ENCODE data around the gene SLC12A3. TPM values are rescaled to one million over a fixed set of nuclear protein-coding genes. Genes with fewer than 3 reads are reported as not detected.
A peak's percentile ranks its signal among the peaks of the same experiment; 100 is the strongest.

SLC12A3 gene
- total RNA-seq, 2 experiments from 2014 or later = not detected

DNA sequence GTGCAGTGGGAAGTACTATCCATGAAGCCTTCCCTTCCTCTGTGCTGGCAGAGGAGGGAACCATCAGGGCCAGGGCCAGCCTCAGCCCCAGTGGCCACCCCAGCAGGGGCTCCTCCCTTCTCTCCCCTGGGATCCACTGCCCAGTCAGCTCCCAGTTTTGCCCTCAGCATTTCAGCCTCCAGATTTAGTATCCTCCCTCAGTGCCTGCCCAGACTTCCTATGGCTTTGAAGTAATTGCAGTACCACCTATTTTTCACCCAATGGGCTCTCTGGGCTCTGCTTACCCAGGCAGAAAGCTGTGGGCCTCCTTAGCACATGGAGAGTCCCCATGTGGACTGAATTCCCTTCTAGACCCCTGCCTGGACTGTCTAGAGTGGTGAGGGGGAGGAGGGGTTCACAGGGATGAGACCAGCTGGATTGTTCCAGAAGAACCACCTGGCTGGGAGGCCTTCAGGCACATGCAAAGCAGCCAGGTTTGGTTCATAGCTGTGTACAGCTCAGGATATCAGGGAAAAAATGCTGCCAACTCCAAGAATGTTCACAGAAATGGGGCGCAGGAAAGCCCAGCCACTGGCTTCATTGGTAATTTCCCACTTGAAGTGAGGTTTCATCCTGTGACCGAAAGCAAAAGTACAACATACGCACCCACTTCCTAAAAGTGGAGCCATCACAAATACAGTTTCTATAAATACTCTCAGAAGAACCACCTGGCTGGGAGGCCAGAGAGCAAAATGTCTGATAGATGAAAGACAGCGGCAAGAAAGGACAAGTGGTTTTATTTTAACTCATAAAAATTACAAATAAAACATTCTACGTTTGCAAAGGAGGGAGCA is 51.8 kb downstream of the SLC12A3 start:
- H3K27ac Mint-ChIP-seq = peak overlapping the region; percentile 46
- DNase-seq = peak; percentile 57
- ChIA-PET CTCF (interaction anchor here (0.7 kb wide), 1 partner anchor 49 kb away, joined by 3 read pairs; no protein-coding TSS in a partner anchor), POLR2A (interaction anchor here (6.2 kb wide), 1 partner anchor 14 kb away, joined by 54 read pairs; the partner anchor contains the start of gene HERPUD1)
- H3K36me3 Mint-ChIP-seq = no peaks in the 10 kb centered on the region
- H3K4me3 Mint-ChIP-seq = peak overlapping the region; percentile 2
- peaks cover 36% of the 10 kb centered on the region for H3K4me1 Mint-ChIP-seq (ENCODE audit: low read depth)
- no peaks in the 10 kb centered on the region for H3K27me3 Mint-ChIP-seq
- intact Hi-C loops (cut with micrococcal nuclease) = loop anchor here (1.0 to 5.0 kb wide), 3 partner anchors 16 to 54 kb away; partner anchors contain the start of gene HERPUD1
- no peaks in the 10 kb centered on the region for H3K9me3 Mint-ChIP-seq

DNA sequence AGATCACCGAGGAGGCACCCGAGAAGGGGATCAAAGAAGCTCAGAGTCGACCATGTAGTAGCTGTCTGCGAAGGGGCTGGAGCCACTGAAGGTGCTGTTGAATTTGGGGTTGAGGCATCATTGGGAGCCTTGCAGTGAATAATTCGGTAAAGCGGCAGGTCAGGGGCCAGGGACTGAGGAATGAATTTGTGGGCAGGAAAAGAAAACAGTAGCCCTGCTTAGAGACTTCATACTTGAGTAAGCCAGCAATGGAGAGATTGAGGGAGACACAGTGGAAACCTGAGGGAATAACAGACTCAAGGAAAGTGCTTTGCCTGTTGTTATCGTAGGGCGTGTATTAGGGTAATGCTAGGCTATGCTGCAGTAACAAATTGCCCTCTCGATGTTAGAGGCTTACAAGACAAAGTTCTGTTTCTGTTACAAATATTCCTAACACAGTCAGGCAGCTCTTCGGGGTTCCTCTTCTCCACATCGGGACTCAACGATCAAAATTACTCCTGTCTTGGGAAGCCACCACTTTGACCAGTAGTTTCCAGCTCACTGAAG is 53.5 kb downstream of the SLC12A3 start:
- no peak for DNase-seq
- intact Hi-C loops (cut with micrococcal nuclease) = loop anchor here (5.0 kb wide), 1 partner anchor 56 kb away; no protein-coding TSS in a partner anchor
- H3K4me1 Mint-ChIP-seq (ENCODE audit: low read depth) = peaks cover 29% of the 10 kb centered on the region
- no peaks in the 10 kb centered on the region for H3K27me3 Mint-ChIP-seq
- peak overlapping the region; percentile 20 for H3K27ac Mint-ChIP-seq
- ChIA-PET CTCF (no interaction called here), POLR2A (interaction anchor here (0.9 to 6.2 kb wide), 2 partner anchors 12 to 80 kb away, joined by 3 to 54 read pairs; partner anchors contain the start of gene HERPUD1)
- no peaks in the 10 kb centered on the region for H3K9me3 Mint-ChIP-seq
- no peak overlapping the region for H3K4me3 Mint-ChIP-seq
- no peaks in the 10 kb centered on the region for H3K36me3 Mint-ChIP-seq

DNA sequence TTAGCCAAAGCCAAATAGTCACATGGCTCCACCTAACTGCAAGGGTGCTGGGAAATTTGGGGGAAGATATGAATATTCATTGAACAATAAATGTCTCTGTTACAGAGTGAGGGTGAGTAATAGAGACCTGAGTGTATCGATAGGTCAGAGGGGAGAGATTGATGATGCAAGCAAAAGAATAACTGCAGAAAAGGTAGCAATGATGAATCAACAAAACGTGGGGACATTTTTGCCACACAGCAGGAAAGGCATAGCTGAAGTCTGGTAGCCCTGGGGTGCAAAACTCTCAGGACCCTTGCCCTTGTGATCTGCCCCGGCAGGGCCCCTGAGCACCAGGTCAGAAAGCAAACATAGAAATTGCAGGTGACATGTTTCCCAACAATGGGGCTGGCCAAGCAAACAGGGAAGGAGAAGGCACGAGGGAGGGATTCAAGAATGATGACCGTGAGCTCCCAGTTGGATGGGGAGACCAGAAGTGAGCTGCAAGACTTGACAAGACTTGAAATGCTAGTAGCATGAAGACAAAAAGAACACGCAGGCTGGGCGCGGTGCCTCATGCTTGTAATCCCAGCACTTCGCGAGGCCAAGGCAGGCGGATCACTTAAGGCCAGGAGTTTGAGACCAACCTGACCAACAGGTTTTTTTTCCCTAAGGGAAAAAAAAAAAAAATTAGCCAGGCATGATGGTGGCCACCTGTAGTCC is 54.2 kb downstream of the SLC12A3 start:
- no peaks in the 10 kb centered on the region for H3K27me3 Mint-ChIP-seq
- no peak overlapping the region for H3K4me3 Mint-ChIP-seq
- H3K27ac Mint-ChIP-seq = no peak overlapping the region
- POLR2A ChIA-PET = interaction anchor here (6.2 kb wide), 1 partner anchor 12 kb away, joined by 54 read pairs; the partner anchor contains the start of gene HERPUD1
- intact Hi-C loops (cut with micrococcal nuclease) = loop anchor here (5.0 kb wide), 1 partner anchor 57 kb away; no protein-coding TSS in a partner anchor
- H3K9me3 Mint-ChIP-seq = no peaks in the 10 kb centered on the region
- CTCF ChIA-PET = interaction anchor here (1.1 kb wide), 1 partner anchor 53 kb away, joined by 4 read pairs; no protein-coding TSS in a partner anchor
- DNase-seq = no peak
- peaks cover 29% of the 10 kb centered on the region for H3K4me1 Mint-ChIP-seq (ENCODE audit: low read depth)
- no peaks in the 10 kb centered on the region for H3K36me3 Mint-ChIP-seq

DNA sequence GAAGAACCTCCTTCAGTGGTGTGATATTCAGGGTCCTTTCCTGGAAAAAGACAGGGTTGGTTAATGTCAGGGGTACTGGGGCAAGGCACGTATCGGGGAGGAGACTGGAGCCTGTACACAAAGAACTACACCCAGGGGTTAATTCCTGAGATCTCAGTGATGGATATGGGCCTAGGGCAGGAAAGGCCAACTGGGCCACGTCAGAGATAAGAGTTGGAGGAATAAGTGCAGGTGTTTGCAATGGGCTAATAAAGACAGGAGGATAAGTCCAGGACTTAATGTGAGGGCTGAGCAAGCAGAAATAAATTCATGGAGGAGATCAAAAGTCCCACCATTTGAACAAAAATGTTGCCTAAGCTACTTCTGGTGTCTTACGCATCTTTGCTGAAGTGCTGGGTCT is 56.6 kb downstream of the SLC12A3 start:
- Mint-ChIP-seq H3K4me3 (no peak overlapping the region), H3K27ac (no peak overlapping the region), H3K4me1 (ENCODE audit: low read depth) (peaks cover 28% of the 10 kb centered on the region), H3K36me3 (no peaks in the 10 kb centered on the region), H3K27me3 (no peaks in the 10 kb centered on the region), H3K9me3 (no peaks in the 10 kb centered on the region)
- no peak for DNase-seq
- ChIA-PET CTCF (no interaction called here), POLR2A (no interaction called here)
- intact Hi-C loops (cut with micrococcal nuclease) = no loop called here

DNA sequence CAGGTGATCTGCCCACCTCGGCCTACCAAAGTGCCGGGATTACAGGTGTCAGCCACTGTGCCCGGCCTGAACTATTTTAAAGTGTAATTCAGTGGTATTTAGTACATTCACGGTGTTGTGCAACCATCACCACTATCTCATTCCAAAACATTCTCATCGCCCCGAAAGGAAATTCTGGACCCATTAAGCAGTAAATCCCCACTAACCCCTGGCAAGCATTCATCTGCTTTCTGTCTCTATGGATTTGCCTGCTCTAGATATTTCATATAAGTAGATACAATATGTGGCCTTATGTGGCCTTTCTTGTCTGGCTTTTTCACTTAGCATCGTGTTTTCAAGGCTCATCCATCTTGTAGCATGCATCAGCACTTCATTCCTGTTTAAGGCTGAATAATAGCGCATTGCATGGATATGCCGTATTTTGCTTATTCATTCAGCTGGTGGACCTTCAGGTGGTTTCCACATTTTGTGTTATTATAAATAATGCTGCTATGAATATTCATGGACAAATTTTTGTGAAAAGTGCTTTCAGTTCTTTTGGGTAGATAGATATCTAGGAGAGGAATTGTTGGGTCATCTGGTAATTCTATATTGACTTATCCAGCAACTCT is 58.6 kb downstream of the SLC12A3 start:
- ChIA-PET POLR2A (no interaction called here), CTCF (no interaction called here)
- Mint-ChIP-seq H3K4me1 (ENCODE audit: low read depth) (peaks cover 11% of the 10 kb centered on the region), H3K27me3 (no peaks in the 10 kb centered on the region), H3K27ac (no peak overlapping the region), H3K9me3 (no peaks in the 10 kb centered on the region), H3K36me3 (no peaks in the 10 kb centered on the region), H3K4me3 (no peak overlapping the region)
- no peak for DNase-seq
- intact Hi-C loops (cut with micrococcal nuclease) = no loop called here

DNA sequence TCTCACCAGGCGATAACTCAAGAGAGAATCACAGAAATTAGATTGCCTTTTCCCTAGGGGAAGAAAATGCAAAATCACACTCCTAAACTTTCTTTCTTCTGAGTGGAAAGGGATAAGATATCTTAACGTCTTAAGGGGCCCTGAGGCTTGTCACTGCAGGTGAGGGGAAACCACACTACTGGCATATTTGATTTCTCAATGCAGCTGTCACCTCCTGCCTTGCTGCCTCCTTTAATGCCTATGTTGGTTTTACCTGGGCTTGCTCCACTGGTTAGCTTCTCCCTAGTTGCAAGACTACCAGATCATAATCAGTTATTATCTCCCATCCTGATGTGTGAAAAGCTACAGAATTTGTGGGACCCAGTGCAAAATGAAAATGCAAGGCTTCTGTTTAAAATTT is 62.5 kb downstream of the SLC12A3 start:
- POLR2A ChIA-PET = no interaction called here
- DNase-seq = no peak
- Mint-ChIP-seq H3K4me1 (ENCODE audit: low read depth) (peaks cover 14% of the 10 kb centered on the region), H3K36me3 (peaks cover 5% of the 10 kb centered on the region), H3K9me3 (no peaks in the 10 kb centered on the region), H3K27ac (no peak overlapping the region), H3K4me3 (no peak overlapping the region), H3K27me3 (no peaks in the 10 kb centered on the region)
- CTCF ChIA-PET = interaction anchor here (0.6 to 0.9 kb wide), 2 partner anchors 10 to 407 kb away, joined by 3 read pairs; no protein-coding TSS in a partner anchor
- intact Hi-C loops (cut with micrococcal nuclease) = no loop called here

DNA sequence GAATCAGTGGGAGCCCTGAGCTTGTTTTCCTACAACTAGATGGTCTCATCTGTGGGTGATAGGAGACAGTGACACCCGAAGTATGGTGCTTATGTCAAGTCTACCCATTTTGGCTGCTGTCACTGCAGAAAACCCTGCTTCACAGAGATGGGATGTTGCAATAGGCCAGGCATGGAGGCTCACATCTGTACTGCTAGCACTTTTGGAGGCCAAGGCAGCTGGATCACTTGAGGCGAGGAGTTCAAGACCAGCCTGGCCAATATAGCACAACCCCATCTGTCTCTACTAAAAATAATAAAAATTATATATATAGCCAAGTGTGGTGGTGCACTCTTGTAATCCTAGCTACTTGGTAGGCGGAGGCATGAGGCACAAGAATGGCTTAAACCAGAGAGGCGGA is 64.6 kb downstream of the SLC12A3 start:
- no peak overlapping the region for H3K4me3 Mint-ChIP-seq
- ChIA-PET POLR2A (interaction anchor here (1.1 to 3.7 kb wide), 2 partner anchors 11 to 60 kb away, joined by 3 to 54 read pairs; partner anchors contain the start of gene NLRC5), CTCF (interaction anchor here (0.5 to 2.2 kb wide), 3 partner anchors 62 to 495 kb away, joined by 3 to 11 read pairs (median 5); no protein-coding TSS in a partner anchor)
- H3K27me3 Mint-ChIP-seq = no peaks in the 10 kb centered on the region
- no peak for DNase-seq
- H3K27ac Mint-ChIP-seq = no peak overlapping the region
- H3K9me3 Mint-ChIP-seq = no peaks in the 10 kb centered on the region
- intact Hi-C loops (cut with micrococcal nuclease) = loop anchor here (2.0 to 5.0 kb wide), 3 partner anchors 15 to 477 kb away; partner anchors contain the start of genes NUDT21, NUP93 and OGFOD1
- peaks cover 18% of the 10 kb centered on the region for H3K4me1 Mint-ChIP-seq (ENCODE audit: low read depth)
- peaks cover 25% of the 10 kb centered on the region for H3K36me3 Mint-ChIP-seq

DNA sequence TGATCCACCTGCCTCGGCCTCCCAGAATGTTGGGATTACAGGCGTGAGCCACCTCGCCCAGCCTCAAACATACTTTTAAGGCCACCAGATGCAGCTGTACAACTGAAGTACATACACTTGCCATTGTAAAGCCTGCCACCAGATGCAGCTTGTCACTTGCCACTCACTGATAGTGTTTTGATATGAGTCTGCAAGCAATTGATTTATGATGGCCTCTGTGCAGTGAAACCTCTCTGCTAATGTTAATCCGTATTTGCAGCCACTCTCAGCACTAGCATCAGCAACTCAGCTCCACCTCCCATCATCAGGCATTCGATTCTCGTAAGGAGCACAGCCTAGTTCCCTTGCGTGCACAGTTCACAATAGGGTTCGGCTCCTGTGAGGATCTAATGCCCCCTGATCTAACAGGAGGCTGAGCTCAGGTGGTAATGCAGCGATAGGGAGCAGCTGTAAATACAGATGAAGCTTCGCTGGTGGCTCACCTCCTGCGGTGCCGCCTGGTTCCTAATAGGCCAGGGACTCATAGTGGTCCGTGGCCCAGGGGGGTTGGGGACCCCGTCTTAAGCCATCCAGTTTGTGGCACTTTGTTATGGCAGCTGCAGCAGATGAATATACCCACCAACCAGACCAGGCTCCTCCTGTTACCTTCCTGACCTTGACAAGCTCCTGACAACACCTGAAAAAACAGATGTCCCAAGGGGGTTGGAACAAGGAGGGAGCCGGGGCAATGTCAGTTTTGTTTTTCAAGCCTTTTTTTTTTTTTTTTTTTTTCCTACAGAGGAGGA is 65.7 kb downstream of the SLC12A3 start:
- peaks cover 24% of the 10 kb centered on the region for H3K4me1 Mint-ChIP-seq (ENCODE audit: low read depth)
- peak overlapping the region; percentile 98 for H3K4me3 Mint-ChIP-seq
- H3K36me3 Mint-ChIP-seq = peaks cover 36% of the 10 kb centered on the region
- ChIA-PET CTCF (interaction anchor here (0.7 to 2.2 kb wide), 3 partner anchors 20 to 496 kb away, joined by 4 to 11 read pairs (median 5); no protein-coding TSS in a partner anchor), POLR2A (interaction anchor here (0.6 to 4.7 kb wide), 12 partner anchors 9 to 809 kb away, joined by 3 to 54 read pairs (median 4); partner anchors contain the start of gene NLRC5)
- peak overlapping the region; percentile 98 for H3K27ac Mint-ChIP-seq
- no peak for DNase-seq
- intact Hi-C loops (cut with micrococcal nuclease) = loop anchor here (2.0 to 5.0 kb wide), 3 partner anchors 14 to 478 kb away; partner anchors contain the start of genes NUDT21, NUP93 and OGFOD1
- H3K9me3 Mint-ChIP-seq = no peaks in the 10 kb centered on the region
- H3K27me3 Mint-ChIP-seq = no peaks in the 10 kb centered on the region

DNA sequence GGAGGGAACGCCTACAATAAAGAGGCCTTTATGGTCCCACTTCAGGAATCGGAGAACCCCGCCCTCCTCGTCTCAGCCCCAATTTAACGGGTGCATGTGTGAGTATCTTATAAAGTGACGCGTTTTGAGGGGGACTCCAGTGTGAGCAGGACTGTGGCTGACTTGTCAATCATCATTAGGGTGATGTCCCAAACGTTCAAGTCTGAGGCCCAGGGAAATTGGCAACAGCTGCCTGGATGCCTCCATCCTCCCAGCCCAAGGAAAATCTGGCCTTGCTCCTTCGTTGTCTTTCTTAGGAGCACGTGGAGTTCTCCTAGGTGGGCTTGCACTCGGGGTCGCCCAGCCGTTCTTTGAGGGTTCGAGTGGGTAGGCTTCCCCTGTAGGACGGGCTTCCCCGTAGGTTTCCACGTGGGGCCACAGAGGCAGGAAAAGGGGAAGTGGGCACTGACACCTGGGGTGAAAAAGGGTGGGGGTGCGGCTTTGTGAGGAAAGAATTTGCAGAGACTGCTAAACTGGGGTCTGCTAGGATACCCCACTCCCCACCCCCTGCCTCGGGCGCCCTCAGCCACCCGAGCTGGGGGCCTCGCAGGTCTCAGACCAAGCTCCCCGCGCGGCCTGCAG is 66.4 kb downstream of the SLC12A3 start:
- intact Hi-C loops (cut with micrococcal nuclease) = loop anchor here (2.0 to 5.0 kb wide), 3 partner anchors 13 to 479 kb away; partner anchors contain the start of genes NUDT21, NUP93 and OGFOD1
- POLR2A ChIA-PET = interaction anchor here (0.6 to 4.7 kb wide), 20 partner anchors 8 to 808 kb away, joined by 3 to 54 read pairs (median 4); partner anchors contain the start of genes NLRC5, PSME3IP1 and RSPRY1
- Mint-ChIP-seq H3K9me3 (no peaks in the 10 kb centered on the region), H3K36me3 (peaks cover 43% of the 10 kb centered on the region), H3K27me3 (no peaks in the 10 kb centered on the region), H3K27ac (peak overlapping the region; percentile 98), H3K4me1 (ENCODE audit: low read depth) (peaks cover 29% of the 10 kb centered on the region), H3K4me3 (peak overlapping the region; percentile 98)
- DNase-seq = no peak
- CTCF ChIA-PET = interaction anchor here (1.0 to 2.2 kb wide), 3 partner anchors 20 to 63 kb away, joined by 4 to 11 read pairs (median 6); no protein-coding TSS in a partner anchor
